UCSD-AML1 (cell line): Measurements from ENCODE around the gene EPHA4.

Experiments used
- DNase-seq: peaks from one replicate; lab custom pipeline; 2025; ENCODE audit not compliant: unreplicated experiment; lab: John Stamatoyannopoulos, UW

Gene EPHA4

GRCh38 chr2:221405521-221405920 is 166.6 kb downstream of the EPHA4 start:
- no peak for DNase-seq

GRCh38 chr2:221402072-221402471 is 170.0 kb downstream of the EPHA4 start:
- DNase-seq, result no peak

- no peak for DNase-seq
Measured at GRCh38 chr2:221400411-221400810, 171.7 kb downstream of the EPHA4 start.

DNA sequence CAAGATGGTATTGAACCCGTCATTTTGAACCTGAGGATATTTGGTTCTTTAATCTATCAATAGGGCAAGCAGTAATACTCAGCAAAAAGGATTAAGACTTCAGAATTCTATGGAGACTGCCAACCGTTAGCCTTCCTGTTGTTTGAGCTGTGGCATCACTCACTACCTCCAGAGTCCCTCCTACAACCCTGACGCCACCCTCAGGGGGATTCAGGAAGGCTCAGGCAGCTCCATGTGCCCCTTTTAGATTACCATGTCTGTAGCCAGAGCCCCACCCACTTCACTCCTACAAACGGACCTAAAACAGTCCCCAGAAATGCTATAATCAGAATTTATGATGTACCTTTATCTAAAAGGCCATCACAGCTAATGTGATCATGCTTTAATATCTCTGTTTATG is 172.9 kb downstream of the EPHA4 start:
- no peak for DNase-seq

DNA sequence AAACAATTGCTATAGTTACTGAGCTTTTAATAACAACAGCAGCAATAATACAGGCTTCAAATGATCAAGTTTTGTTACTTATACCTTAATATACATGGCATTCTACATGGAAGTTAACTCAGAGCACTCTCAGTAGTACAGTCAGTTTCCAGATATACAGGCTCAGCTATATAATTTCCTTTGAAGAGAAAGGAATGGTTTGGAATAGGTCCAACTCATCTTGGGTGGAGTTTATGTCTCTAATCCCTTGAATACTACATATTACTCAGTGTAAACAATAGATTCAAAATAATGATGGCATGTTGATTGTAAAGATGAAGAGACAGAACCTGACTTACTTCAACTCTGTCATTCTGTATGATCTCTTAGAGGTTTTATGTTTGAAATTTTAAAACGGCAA is 174.9 kb downstream of the EPHA4 start:
- DNase-seq, result no peak

DNA sequence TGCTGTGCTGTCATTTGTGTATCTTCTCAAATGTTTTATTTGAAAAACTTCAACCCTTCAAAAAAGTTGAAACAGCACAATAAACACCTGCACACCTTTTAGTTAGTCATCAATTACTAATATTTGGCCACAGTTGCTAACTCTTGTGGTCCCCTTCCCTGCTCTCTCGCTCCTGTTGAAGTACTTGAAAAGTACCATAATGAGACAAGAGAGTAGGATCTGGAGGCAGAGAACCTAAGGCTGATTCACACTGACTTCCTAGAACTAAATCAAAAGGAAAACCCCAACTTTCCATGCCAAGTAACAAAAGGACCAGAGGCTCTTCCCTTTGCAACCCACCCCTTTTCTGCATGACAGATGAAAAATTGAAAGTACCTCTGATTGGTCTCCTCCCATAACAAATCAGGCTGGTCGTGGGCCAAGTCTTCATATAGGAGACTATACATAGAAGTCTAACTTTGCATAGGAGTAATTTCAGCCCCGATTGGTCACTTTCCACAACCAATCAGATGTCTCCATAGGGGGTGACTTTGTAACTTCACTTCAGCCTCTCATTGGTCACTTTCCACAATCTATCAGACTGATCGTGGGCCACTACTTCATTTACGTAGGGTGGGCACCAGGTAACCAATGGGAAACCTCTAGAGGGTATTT is 179.7 kb downstream of the EPHA4 start:
- DNase-seq, result no peak

- DNase-seq, result no peak
Measured at GRCh38 chr2:221390878-221391277, 181.2 kb downstream of the EPHA4 start.

- DNase-seq, result no peak
Measured at GRCh38 chr2:221389904-221390303, 182.2 kb downstream of the EPHA4 start.

- DNase-seq, result no peak
Measured at GRCh38 chr2:221389421-221389820, 182.7 kb downstream of the EPHA4 start.

DNA sequence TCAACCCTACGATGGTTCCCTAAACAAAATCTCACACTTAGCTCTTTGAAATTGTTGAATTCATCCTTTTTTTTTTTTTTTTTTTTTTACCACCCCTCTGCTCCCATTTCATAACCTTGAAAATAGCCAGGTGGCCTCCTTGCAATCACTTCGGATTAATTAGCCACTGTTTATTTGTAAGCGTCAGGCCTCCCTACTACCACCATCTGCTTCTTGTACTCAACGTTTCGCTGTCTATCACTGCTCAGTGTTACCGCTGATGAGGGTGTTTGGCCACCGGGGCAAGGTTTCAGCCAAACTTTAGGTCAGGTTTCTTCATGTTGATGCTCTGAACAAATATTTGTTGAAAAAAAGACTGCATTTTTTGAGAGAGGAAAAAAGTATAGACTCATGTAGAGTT is 183.2 kb downstream of the EPHA4 start:
- no peak for DNase-seq

DNA sequence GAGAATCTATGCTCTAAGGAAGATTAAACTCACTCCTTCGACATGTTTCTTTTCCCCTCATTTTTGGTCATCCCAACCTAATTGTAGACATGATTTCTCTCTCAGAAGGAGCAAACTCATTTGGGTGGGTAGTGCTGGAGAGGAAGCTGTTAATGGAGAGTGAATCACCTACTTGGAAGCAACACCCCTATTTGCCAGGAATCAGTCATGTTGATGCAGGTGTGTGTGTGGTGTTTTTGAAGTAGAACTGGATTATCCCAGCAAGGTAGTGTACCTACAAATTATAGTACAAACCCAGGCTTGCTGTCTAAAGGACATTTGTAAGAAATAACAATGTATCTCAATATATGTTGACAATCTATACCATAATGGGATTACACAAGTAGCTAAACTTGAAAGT is 186.4 kb downstream of the EPHA4 start:
- DNase-seq, result no peak

DNA sequence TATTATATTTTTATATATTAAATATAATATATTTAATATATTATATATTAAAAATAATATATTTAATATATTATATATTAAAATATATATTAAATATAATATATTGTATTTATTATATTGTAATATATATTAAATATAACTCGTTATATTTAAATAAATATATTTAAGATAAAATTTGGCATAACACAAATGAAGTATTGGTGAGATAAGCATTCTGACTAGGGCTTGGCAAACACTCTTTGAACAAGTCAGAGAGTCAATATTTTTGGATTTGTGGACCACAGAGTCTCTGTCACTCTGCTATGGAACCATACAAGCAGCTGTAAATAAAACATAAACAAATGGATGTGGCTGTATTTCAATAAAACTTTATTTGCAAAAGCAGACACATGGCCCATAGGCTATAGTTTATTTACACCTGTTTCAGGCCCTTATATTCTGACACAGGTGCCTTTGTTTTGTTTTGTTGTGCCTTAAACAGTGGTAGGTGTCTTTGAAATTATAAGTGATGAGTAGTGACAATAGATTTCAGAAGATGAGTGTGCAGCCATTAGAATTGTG is 190.1 kb downstream of the EPHA4 start:
- no peak for DNase-seq

DNA sequence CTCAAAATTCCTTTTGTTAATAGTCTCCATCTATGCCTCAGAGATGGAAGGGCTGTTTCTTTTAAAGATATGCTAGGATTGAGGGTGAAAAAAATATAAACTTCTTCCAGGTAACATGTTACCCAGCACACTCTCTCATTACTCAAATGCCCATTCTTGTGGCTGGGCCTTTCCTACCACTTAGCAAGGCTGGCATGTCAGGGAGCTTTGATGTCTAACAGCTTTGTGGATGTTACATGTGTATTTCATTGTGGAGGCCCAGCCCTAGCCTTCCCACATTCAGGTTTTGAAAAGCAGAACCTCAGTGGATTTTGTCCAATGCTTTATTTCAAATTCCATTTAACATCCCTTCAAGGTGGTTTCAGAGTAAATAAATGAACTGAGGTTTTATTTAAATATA is 191.4 kb downstream of the EPHA4 start:
- no peak for DNase-seq

- no peak for DNase-seq
Measured at GRCh38 chr2:221380062-221380461, 192.0 kb downstream of the EPHA4 start.

DNA sequence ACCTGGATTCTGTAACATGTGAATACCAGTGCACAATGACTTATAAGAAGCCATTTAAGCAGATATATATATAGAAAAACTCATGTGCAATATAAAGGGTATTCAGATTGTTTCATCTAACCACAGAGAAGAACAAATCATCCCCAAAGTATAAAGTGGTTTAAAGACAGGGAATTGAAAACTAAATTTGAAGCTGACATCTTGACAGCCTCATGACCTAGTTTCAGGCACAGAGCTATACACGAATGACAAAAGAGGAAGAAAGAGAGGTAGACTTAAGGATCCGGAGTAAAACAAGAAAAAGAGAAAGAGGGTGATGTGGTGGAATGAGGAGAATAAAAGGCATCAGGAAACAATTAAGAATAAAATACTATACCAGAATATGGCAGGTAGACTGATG is 194.5 kb downstream of the EPHA4 start:
- no peak for DNase-seq

GRCh38 chr2:221377066-221377465 is 195.0 kb downstream of the EPHA4 start:
- DNase-seq, result no peak

DNA sequence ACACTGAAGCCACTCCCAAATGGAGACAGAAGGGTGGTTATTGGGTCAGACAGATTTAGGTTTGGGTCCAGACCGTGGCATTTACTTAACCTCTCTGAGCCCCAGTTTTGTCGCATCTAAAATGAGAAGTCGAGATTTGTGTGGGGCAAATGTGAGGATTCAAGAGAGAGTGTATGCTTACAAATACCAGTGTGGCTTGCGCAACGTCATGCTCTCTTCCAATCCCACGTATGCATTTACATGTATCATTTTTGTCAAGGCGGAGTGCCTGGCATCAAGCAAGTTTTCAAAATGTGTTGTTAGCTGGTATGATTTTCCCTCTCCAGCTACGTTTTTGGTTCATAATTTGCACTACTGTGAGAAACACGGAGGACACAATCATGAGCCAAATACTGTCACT is 197.9 kb downstream of the EPHA4 start:
- DNase-seq, result no peak

- DNase-seq, result no peak
Measured at GRCh38 chr2:221372907-221373306, 199.2 kb downstream of the EPHA4 start.

GRCh38 chr2:221372159-221372884 is 199.8 kb downstream of the EPHA4 start:
- DNase-seq, result no peak

GRCh38 chr2:221371347-221371746 is 200.8 kb downstream of the EPHA4 start:
- DNase-seq, result no peak

GRCh38 chr2:221370857-221371211 is 201.3 kb downstream of the EPHA4 start:
- DNase-seq, result no peak

DNA sequence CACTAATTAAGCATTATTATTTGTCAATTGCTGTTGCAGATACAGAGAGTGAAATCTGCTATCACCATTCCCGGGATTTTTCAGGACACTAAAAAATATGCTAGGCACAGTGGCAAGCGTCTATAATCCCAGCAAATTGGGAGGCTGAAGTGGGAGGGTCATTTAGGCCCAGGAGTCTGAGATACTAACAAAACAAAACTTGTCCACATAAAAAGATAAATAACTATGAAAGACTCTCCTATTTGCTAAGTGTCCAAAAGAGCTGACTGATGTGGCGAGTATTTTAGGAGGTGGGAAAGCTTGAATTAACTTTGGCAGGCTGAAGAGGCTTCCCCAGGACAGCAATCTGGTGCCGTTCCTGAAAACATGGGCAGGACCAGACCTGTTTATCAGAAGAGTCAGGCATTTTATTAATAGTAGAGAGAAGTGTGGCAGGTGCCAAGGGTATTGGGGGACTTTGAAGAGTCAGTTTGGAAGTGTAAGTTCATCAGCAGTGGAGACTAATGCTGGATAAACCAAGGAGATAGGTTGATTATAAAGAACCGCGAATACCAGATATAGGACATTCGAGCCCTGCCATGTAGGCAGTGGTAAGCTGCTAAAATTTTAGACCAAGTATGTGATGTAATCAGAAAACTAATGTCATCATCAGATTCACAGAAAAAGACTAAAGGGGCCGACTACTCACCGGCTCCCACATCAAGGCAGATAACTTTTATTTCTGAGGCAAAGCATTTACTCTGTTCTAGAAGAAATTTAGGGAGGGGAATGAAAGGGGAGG is 201.8 kb downstream of the EPHA4 start:
- DNase-seq, result no peak
